H54 (cell line): Measurements from ENCODE around the gene NCOA3.

ENCODE experiments used
- DNase-seq: peaks from one replicate; pipeline ENCODE4 v3.0.0; 2011; ENCODE audit warnings: low spot score, mixed read lengths; ENCODE audit not compliant: insufficient read length
- FAIRE-seq: peaks from 3 replicates; lab custom pipeline; 2011; peaks lifted over from hg19 to GRCh38; lab: Jason Lieb, UNC
- POLR2A ChIP-seq: IDR thresholded peaks from 2 replicates; pipeline ENCODE4 v1.6.1; 2011; ENCODE audit warnings: low read depth, mild to moderate bottlenecking, low read length

The NCOA3 gene

GRCh38 chr20:47679462-47679861 is 177.8 kb downstream of the NCOA3 start:
- FAIRE-seq, result no peak
- DNase-seq, result no peak
- TF ChIP-seq POLR2A, result no peak

- no peak for TF ChIP-seq POLR2A
- DNase-seq (no peak), FAIRE-seq (no peak)
Measured at GRCh38 chr20:47680804-47681529, 179.3 kb downstream of the NCOA3 start.

- FAIRE-seq (no peak), DNase-seq (no peak)
- TF ChIP-seq POLR2A, result no peak
Measured at GRCh38 chr20:47682028-47682783, 180.5 kb downstream of the NCOA3 start.

GRCh38 chr20:47682916-47683315 is 181.2 kb downstream of the NCOA3 start:
- FAIRE-seq (no peak), DNase-seq (no peak)
- no peak for TF ChIP-seq POLR2A

GRCh38 chr20:47684306-47685080 is 182.8 kb downstream of the NCOA3 start:
- TF ChIP-seq POLR2A, result no peak
- DNase-seq (no peak), FAIRE-seq (no peak)

- DNase-seq (peak; percentile 81), FAIRE-seq (no peak)
- TF ChIP-seq POLR2A, result no peak
Measured at GRCh38 chr20:47686545-47686944, 184.9 kb downstream of the NCOA3 start.

- no peak for TF ChIP-seq POLR2A
- no peak for FAIRE-seq
- no peak for DNase-seq
Measured at GRCh38 chr20:47687095-47687987, 185.7 kb downstream of the NCOA3 start.

- no peak for FAIRE-seq
- TF ChIP-seq POLR2A, result no peak
- DNase-seq, result no peak
Measured at GRCh38 chr20:47688385-47689381, 187.0 kb downstream of the NCOA3 start.

- no peak for TF ChIP-seq POLR2A
- FAIRE-seq (no peak), DNase-seq (no peak)
Measured at GRCh38 chr20:47689731-47690130, 188.0 kb downstream of the NCOA3 start.

GRCh38 chr20:47691625-47692024 is 189.9 kb downstream of the NCOA3 start:
- no peak for FAIRE-seq
- no peak for DNase-seq
- TF ChIP-seq POLR2A, result no peak

- TF ChIP-seq POLR2A, result no peak
Measured at GRCh38 chr20:47694021-47694818, 192.5 kb downstream of the NCOA3 start.

GRCh38 chr20:47696856-47697255 is 195.2 kb downstream of the NCOA3 start:
- FAIRE-seq, result no peak
- no peak for TF ChIP-seq POLR2A

More at GRCh38 chr20:47694021-47694818, 192.5 kb downstream of the NCOA3 start:
- DNase-seq (no peak), FAIRE-seq (no peak)

More at GRCh38 chr20:47696856-47697255, 195.2 kb downstream of the NCOA3 start:
- no peak for DNase-seq
